Activated CD4-positive, alpha-beta memory T cell treated with anti-CD3 and anti-CD28 coated beads, Interleukin-2, amount 10 ng/mL, durations not matched to agents 7 days and 5 days (primary cell): ENCODE results near the gene LECT2. TPM values are rescaled to one million over a fixed set of nuclear protein-coding genes. Genes with fewer than 3 reads are reported as not detected.

ENCODE experiments used
- CTCF ChIA-PET: fragments of 350-600 bp; sonication (Branson Sonifier 250); formaldehyde crosslinking; loops from one replicate; lab custom pipeline; 2021; ENCODE audit warnings: antibody characterized with exemption, inconsistent platforms; lab: Charles Lee
- POLR2A ChIA-PET: fragments of 350-600 bp; sonication (Branson Sonifier 250); formaldehyde crosslinking; loops from one replicate; lab custom pipeline; 2021; ENCODE audit warnings: antibody characterized with exemption; lab: Charles Lee
- DNase-seq: peaks from one replicate; pipeline ENCODE4 v3.0.0-alpha.2; 2020
- H3K27ac Mint-ChIP-seq: one replicate; pipeline ENCODE4 v1.8.0; 2021; ENCODE audit warnings: mild to moderate bottlenecking, mixed read lengths
- H3K27me3 Mint-ChIP-seq: one replicate; pipeline ENCODE4 v1.8.0; 2021; ENCODE audit warnings: mixed read lengths
- H3K36me3 Mint-ChIP-seq: one replicate; pipeline ENCODE4 v1.8.0; 2021; ENCODE audit warnings: low read depth, mixed read lengths
- H3K4me1 Mint-ChIP-seq: one replicate; pipeline ENCODE4 v1.8.0; 2021; ENCODE audit warnings: mixed read lengths
- H3K4me3 Mint-ChIP-seq: one replicate; pipeline ENCODE4 v1.8.0; 2021; ENCODE audit warnings: mild to moderate bottlenecking, mixed read lengths
- H3K9me3 Mint-ChIP-seq: one replicate; pipeline ENCODE4 v1.8.0; 2021; ENCODE audit warnings: mixed read lengths
- total RNA-seq, 2 experiments: library from RNA; stranded (reverse); gene quantifications; one replicate each; pipeline ENCODE4 v1.2.3, GENCODE V29; 2021

The LECT2 gene
- total RNA-seq, 2 experiments from 2014 or later, result not detected

- Mint-ChIP-seq H3K36me3 (no peaks in the 10 kb centered on the region), H3K4me3 (no peak overlapping the region), H3K27me3 (peaks cover 22% of the 10 kb centered on the region), H3K27ac (no peak overlapping the region), H3K4me1 (no peaks in the 10 kb centered on the region), H3K9me3 (no peaks in the 10 kb centered on the region)
- CTCF ChIA-PET, result interaction anchor here (0.7 to 1.5 kb wide), 5 partner anchors 40 to 228 kb away, joined by 3 to 5 read pairs (median 3); no protein-coding TSS in a partner anchor
- DNase-seq, result peak; percentile 20
- POLR2A ChIA-PET, result no interaction called here
Observed at GRCh38 chr5:135944967-135945560, 9.7 kb downstream of the LECT2 start.

- ChIA-PET CTCF (interaction anchor here (1.4 to 1.5 kb wide), 4 partner anchors 39 to 229 kb away, joined by 3 to 5 read pairs (median 4); no protein-coding TSS in a partner anchor), POLR2A (no interaction called here)
- H3K4me1 Mint-ChIP-seq, result no peaks in the 10 kb centered on the region
- H3K27me3 Mint-ChIP-seq, result peaks cover 25% of the 10 kb centered on the region
- no peak for DNase-seq
- no peak overlapping the region for H3K27ac Mint-ChIP-seq
- H3K9me3 Mint-ChIP-seq, result no peaks in the 10 kb centered on the region
- H3K36me3 Mint-ChIP-seq, result no peaks in the 10 kb centered on the region
- H3K4me3 Mint-ChIP-seq, result no peak overlapping the region
Observed at GRCh38 chr5:135944564-135944963, 10.2 kb downstream of the LECT2 start.

DNA sequence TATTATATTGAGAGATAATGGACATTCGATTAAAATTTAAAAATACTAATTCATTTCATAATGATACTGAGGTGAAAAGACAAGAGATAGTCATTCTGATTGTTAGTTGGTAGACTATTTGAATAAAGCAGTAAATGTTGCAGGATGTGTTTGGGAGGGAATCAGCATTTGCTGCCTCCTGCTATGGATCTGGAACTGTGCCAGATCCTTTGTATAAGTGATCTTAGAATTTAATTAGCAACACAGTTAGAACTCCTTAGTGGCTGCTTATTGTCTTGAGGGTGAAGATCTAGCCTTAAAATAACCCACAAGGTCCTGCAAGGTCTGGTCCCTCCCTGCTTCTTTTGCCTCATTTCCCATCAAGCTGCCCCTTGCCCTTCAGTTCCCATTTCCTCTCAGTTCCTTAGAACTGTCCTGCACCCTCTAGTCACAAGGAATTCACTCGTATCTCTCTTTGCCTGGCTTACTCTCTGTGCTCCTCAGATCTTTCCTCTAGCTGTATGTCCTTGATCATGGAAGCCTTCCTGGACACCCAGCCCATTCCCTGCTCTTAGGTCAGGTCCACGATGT, 12.5 kb downstream of the LECT2 start:
- H3K36me3 Mint-ChIP-seq, result no peaks in the 10 kb centered on the region
- H3K4me1 Mint-ChIP-seq, result no peaks in the 10 kb centered on the region
- POLR2A ChIA-PET, result no interaction called here
- H3K27ac Mint-ChIP-seq, result no peak overlapping the region
- DNase-seq, result no peak
- H3K9me3 Mint-ChIP-seq, result no peaks in the 10 kb centered on the region
- CTCF ChIA-PET, result interaction anchor here (1.1 to 1.4 kb wide), 2 partner anchors 139 kb away, joined by 3 to 6 read pairs; no protein-coding TSS in a partner anchor
- no peak overlapping the region for H3K4me3 Mint-ChIP-seq
- H3K27me3 Mint-ChIP-seq, result peaks cover 34% of the 10 kb centered on the region

- H3K4me1 Mint-ChIP-seq, result no peaks in the 10 kb centered on the region
- no peaks in the 10 kb centered on the region for H3K36me3 Mint-ChIP-seq
- DNase-seq, result no peak
- peaks cover 35% of the 10 kb centered on the region for H3K27me3 Mint-ChIP-seq
- no peak overlapping the region for H3K4me3 Mint-ChIP-seq
- no peaks in the 10 kb centered on the region for H3K9me3 Mint-ChIP-seq
- POLR2A ChIA-PET, result no interaction called here
- H3K27ac Mint-ChIP-seq, result no peak overlapping the region
- CTCF ChIA-PET, result interaction anchor here (0.9 to 1.1 kb wide), 2 partner anchors 28 to 140 kb away, joined by 3 read pairs; no protein-coding TSS in a partner anchor
Observed at GRCh38 chr5:135941711-135942110, 13.1 kb downstream of the LECT2 start.

DNA sequence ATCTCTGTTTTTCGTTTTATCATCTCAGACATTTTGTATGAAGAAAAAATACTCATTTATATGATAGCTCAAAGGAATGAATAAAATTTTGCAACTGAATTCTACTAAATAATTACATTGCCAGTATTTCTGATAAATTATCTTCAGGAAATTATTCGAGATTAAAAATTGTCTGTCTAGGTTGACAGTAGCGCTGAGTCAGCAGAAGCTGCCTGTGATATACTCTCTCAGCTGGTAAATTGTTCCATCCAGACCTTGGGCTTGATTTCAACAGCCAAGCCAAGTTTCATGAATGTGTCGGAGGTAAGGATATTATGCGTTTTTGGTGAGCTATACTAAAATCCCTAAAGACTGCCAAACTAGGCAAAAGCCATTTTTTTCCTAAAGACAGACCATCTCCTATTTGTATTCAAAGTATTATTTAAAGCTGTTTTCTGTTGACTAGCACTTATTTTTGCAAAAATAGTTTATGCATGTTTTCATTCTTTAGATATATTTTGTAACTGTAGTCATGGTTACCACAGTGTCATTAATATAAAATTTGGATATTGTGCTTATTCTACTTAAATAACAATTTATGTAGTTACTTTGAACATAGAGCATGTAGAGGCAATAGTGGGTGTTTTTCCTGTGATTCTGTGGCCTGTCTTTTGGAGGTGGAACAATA, 17.4 kb downstream of the LECT2 start:
- Mint-ChIP-seq H3K9me3 (no peaks in the 10 kb centered on the region), H3K4me3 (no peak overlapping the region), H3K36me3 (no peaks in the 10 kb centered on the region), H3K27me3 (peaks cover 48% of the 10 kb centered on the region), H3K27ac (no peak overlapping the region), H3K4me1 (no peaks in the 10 kb centered on the region)
- POLR2A ChIA-PET, result no interaction called here
- DNase-seq, result no peak
- CTCF ChIA-PET, result interaction anchor here (1.4 kb wide), 1 partner anchor 24 kb away, joined by 3 read pairs; no protein-coding TSS in a partner anchor

DNA sequence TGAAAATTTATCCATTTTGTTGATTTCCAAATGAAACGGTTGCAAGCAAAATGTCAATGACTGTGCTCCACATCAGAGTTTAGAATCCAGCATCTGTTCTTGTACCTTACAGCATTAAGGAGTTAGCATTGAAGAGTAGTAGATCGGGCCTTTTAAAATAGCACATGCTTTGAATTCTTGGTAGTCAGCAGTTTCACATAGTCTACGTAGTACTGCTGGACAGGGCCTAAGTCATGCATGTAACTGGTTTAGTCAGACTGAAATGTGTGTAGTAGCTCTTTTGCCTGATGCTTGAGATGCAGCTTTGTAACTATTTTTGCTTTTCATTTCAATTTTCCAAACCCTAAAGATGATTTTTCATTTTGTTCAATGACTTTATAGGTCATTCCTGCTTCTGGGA, 19.8 kb downstream of the LECT2 start:
- ChIA-PET POLR2A (no interaction called here), CTCF (no interaction called here)
- no peak overlapping the region for H3K27ac Mint-ChIP-seq
- no peaks in the 10 kb centered on the region for H3K36me3 Mint-ChIP-seq
- no peaks in the 10 kb centered on the region for H3K4me1 Mint-ChIP-seq
- no peak overlapping the region for H3K4me3 Mint-ChIP-seq
- no peak for DNase-seq
- no peaks in the 10 kb centered on the region for H3K9me3 Mint-ChIP-seq
- peaks cover 55% of the 10 kb centered on the region for H3K27me3 Mint-ChIP-seq

DNA sequence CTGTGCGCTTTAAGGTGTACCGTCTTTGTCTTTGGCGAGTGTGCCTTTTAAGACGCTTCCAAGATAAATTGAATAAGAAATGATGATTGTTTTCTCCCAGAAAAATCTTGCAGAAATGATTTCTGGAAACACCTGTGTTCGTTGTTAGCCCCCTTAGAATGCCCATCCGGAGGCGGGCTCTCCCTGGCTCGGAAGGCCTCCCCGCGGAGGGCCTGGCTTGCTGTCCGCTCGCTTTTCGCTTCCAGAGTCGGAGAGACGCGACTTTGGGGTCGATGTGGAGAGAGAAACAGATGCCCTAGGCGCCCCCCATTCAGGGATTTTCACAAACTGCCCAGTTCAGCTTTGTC, 23.9 kb downstream of the LECT2 start:
- CTCF ChIA-PET, result no interaction called here
- no peak overlapping the region for H3K4me3 Mint-ChIP-seq
- H3K27ac Mint-ChIP-seq, result no peak overlapping the region

GRCh38 chr5:135930029-135930948, 24.5 kb downstream of the LECT2 start:
- ChIA-PET CTCF (no interaction called here), POLR2A (no interaction called here)

More for the DNA sequence above, 23.9 kb downstream of the LECT2 start:
- Mint-ChIP-seq H3K27me3 (peaks cover 58% of the 10 kb centered on the region), H3K9me3 (no peaks in the 10 kb centered on the region), H3K4me1 (no peaks in the 10 kb centered on the region), H3K36me3 (no peaks in the 10 kb centered on the region)
- no peak for DNase-seq
- POLR2A ChIA-PET, result no interaction called here

DNA sequence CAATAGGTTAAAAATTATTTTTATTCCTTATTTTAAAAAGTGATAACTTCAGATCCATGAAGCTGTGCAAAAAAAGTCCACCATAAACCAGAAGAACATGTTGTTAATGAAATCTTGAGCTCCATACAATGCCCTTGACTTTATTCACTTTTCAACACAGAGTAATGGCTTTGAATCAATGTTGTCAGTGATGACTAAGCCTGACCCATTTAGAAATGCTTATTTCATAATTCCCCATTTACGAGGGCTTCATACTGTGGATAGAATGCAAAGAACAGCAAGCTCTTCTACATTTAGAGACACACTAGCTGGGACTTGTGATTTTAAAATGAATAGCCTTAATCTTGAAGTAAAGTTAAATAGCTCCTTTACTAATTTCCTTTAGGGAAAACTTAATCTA, 33.4 kb downstream of the LECT2 start:
- Mint-ChIP-seq H3K9me3 (no peaks in the 10 kb centered on the region), H3K27me3 (peaks cover 67% of the 10 kb centered on the region), H3K4me3 (no peak overlapping the region), H3K27ac (no peak overlapping the region), H3K36me3 (no peaks in the 10 kb centered on the region), H3K4me1 (peaks cover 10% of the 10 kb centered on the region)
- CTCF ChIA-PET, result no interaction called here
- DNase-seq, result no peak
- POLR2A ChIA-PET, result interaction anchor here (0.7 kb wide), 1 partner anchor 1782 kb away, joined by 3 read pairs; no protein-coding TSS in a partner anchor

More at GRCh38 chr5:135930029-135930948, 24.5 kb downstream of the LECT2 start:
- Mint-ChIP-seq H3K9me3 (no peaks in the 10 kb centered on the region), H3K4me3 (no peak overlapping the region), H3K4me1 (no peaks in the 10 kb centered on the region), H3K27ac (no peak overlapping the region), H3K27me3 (peaks cover 56% of the 10 kb centered on the region), H3K36me3 (no peaks in the 10 kb centered on the region)
- no peak for DNase-seq

DNA sequence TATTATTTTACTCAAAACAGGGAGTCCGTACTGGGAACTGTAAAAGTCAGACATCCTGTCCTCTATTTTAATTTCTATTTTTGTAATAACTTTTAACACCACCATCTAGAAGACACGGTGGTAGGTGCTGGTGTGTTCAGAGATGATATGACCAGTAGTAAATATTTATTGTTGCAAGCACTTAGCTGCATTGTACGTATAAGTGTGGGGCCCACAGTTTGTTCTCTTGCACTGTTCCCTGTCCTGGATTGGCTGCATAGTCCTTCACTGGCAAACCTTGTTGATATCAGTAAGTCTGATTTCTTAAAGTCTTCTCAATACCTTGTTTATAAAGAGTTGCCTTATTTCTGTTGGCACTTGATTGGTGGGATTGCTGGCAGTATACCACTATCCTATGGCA, 34.6 kb downstream of the LECT2 start:
- Mint-ChIP-seq H3K4me1 (peaks cover 21% of the 10 kb centered on the region), H3K27ac (no peak overlapping the region), H3K9me3 (no peaks in the 10 kb centered on the region), H3K36me3 (no peaks in the 10 kb centered on the region), H3K4me3 (no peak overlapping the region), H3K27me3 (peaks cover 70% of the 10 kb centered on the region)
- CTCF ChIA-PET, result no interaction called here
- POLR2A ChIA-PET, result no interaction called here
- no peak for DNase-seq

DNA sequence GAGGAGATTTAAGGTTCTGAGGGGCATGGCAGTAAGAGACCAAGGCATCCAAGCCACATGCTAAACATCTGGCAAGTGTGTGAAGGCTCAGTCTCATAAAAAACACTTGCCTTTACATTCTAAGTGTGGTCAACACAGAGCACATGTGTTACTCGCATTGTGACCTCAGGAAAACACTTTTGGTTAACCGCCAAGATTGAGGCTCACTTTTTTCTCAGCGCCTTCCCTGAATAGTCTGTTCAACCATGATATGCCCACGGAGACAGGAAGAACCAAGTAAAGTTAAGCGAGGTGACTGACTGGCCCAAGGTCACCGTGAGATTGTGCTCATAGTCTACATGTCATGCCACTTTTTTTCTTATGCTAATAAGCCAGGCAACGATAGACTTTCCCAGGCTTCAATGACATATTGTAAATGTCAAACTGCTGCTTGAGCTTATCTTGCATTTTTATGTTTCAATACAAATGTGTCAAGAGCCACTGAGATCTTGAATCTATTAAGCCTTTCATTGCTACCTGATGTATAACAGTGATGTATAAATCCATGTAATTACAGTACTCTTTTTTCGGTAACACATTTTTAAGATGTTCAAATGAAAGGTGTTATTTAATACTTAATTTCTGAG, 38.0 kb downstream of the LECT2 start:
- Mint-ChIP-seq H3K9me3 (no peaks in the 10 kb centered on the region), H3K4me1 (peaks cover 39% of the 10 kb centered on the region), H3K36me3 (no peaks in the 10 kb centered on the region), H3K27me3 (peaks cover 63% of the 10 kb centered on the region), H3K27ac (no peak overlapping the region), H3K4me3 (no peak overlapping the region)
- CTCF ChIA-PET, result no interaction called here
- POLR2A ChIA-PET, result no interaction called here
- DNase-seq, result peak; percentile 36

DNA sequence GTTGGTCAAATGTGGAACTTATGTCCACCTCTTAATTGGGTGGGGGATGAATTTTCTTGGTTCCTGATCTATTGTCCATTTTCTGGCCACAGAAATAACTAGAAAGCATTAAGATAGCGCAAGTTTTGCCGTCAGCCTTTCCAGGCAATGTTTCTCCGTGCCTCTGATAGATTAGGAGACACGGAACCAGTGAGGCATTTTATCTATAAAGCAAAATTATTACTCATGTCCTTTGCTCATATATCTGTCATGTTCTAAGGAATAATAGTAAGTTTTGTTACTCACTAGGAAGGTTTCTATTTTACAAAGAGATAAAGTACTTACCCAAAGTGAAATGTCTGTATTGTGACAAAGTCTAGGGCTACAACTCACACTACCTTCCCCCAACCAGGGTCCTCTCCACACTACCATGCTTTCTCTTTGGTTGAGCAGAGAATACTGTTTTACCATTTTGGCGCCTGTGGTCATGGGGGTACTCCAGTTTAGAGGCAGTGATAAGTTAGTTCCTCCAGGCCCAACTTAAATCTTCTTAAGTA, 39.2 kb downstream of the LECT2 start:
- peaks cover 74% of the 10 kb centered on the region for H3K27me3 Mint-ChIP-seq
- POLR2A ChIA-PET, result no interaction called here
- DNase-seq, result no peak
- peaks cover 39% of the 10 kb centered on the region for H3K4me1 Mint-ChIP-seq
- no peak overlapping the region for H3K4me3 Mint-ChIP-seq
- H3K27ac Mint-ChIP-seq, result no peak overlapping the region
- H3K36me3 Mint-ChIP-seq, result no peaks in the 10 kb centered on the region
- no peaks in the 10 kb centered on the region for H3K9me3 Mint-ChIP-seq
- CTCF ChIA-PET, result no interaction called here
